Activated naive CD4-positive, alpha-beta T cell treated with anti-CD3 and anti-CD28 coated beads for 36 hours (primary cell): ENCODE measurements around the gene TMEM61. TPM values are rescaled to one million over a fixed set of nuclear protein-coding genes. Genes with fewer than 3 reads are reported as not detected.
"Not testable (repeated sequence)": the region's sequence is repeated elsewhere in the genome, so short reads cannot be mapped to it uniquely, and the experiment has no call there.

ENCODE experiments used
- CTCF ChIA-PET: fragments of 350-600 bp; sonication (Branson Sonifier 250); formaldehyde crosslinking; loops from one replicate; lab custom pipeline; 2021; ENCODE audit warnings: antibody characterized with exemption; lab: Charles Lee
- DNase-seq: peaks from one replicate; pipeline ENCODE4 v3.0.0-alpha.2; 2020
- H3K27ac Mint-ChIP-seq: one replicate; pipeline ENCODE4 v1.8.0; 2021; ENCODE audit warnings: mild to moderate bottlenecking, mixed read lengths
- H3K27me3 Mint-ChIP-seq: one replicate; pipeline ENCODE4 v1.8.0; 2021; ENCODE audit warnings: low read depth, mixed read lengths
- H3K36me3 Mint-ChIP-seq: one replicate; pipeline ENCODE4 v1.8.0; 2021; ENCODE audit warnings: low read depth, mixed read lengths
- H3K4me1 Mint-ChIP-seq: one replicate; pipeline ENCODE4 v1.8.0; 2021; ENCODE audit warnings: low read depth, mixed read lengths
- H3K4me3 Mint-ChIP-seq: one replicate; pipeline ENCODE4 v1.8.0; 2021; ENCODE audit warnings: mild to moderate bottlenecking, moderate library complexity, mixed read lengths
- H3K9me3 Mint-ChIP-seq: one replicate; pipeline ENCODE4 v1.8.0; 2021; ENCODE audit warnings: mixed read lengths
- intact Hi-C: fragments of 100-400 bp; cut with micrococcal nuclease; formaldehyde crosslinking; loops from one replicate; pipeline ENCODE4 v1.15.1; 2023
- total RNA-seq, 2 experiments: library from RNA; stranded (reverse); gene quantifications; one replicate each; pipeline ENCODE4 v1.2.3, GENCODE V29; 2021

The TMEM61 gene
- total RNA-seq, 2 experiments from 2014 or later = not detected

GRCh38 chr1:55010194-55010886 is 29.9 kb downstream of the TMEM61 start:
- Mint-ChIP-seq H3K4me3 (no peak overlapping the region), H3K36me3 (no peaks in the 10 kb centered on the region), H3K27me3 (no peaks in the 10 kb centered on the region), H3K4me1 (no peaks in the 10 kb centered on the region), H3K27ac (no peak overlapping the region), H3K9me3 (no peaks in the 10 kb centered on the region)
- DNase-seq = no peak
- intact Hi-C loops = no loop called here
- CTCF ChIA-PET = interaction anchor here (0.6 kb wide), 1 partner anchor 241 kb away, joined by 7 read pairs; no protein-coding TSS in a partner anchor

- intact Hi-C loops = no loop called here
- Mint-ChIP-seq H3K9me3 (no peaks in the 10 kb centered on the region), H3K4me1 (no peaks in the 10 kb centered on the region), H3K4me3 (no peak overlapping the region), H3K27ac (no peak overlapping the region), H3K27me3 (no peaks in the 10 kb centered on the region), H3K36me3 (no peaks in the 10 kb centered on the region)
- DNase-seq = no peak
- CTCF ChIA-PET = interaction anchor here (3.0 kb wide), 1 partner anchor 66 kb away, joined by 11 read pairs; no protein-coding TSS in a partner anchor
Observed at GRCh38 chr1:55010887-55011217, 30.4 kb downstream of the TMEM61 start.

- Mint-ChIP-seq H3K9me3 (no peaks in the 10 kb centered on the region), H3K27me3 (no peaks in the 10 kb centered on the region), H3K4me3 (no peak overlapping the region), H3K27ac (no peak overlapping the region), H3K36me3 (no peaks in the 10 kb centered on the region), H3K4me1 (no peaks in the 10 kb centered on the region)
- no peak for DNase-seq
- CTCF ChIA-PET = interaction anchor here (1.3 to 3.0 kb wide), 2 partner anchors 17 to 68 kb away, joined by 3 to 11 read pairs; no protein-coding TSS in a partner anchor
- intact Hi-C loops = no loop called here
Observed at GRCh38 chr1:55012661-55013060, 32.2 kb downstream of the TMEM61 start.

GRCh38 chr1:55015123-55015522 is 34.7 kb downstream of the TMEM61 start:
- Mint-ChIP-seq H3K4me1 (no peaks in the 10 kb centered on the region), H3K4me3 (no peak overlapping the region), H3K36me3 (no peaks in the 10 kb centered on the region), H3K9me3 (no peaks in the 10 kb centered on the region), H3K27ac (no peak overlapping the region), H3K27me3 (no peaks in the 10 kb centered on the region)
- CTCF ChIA-PET = interaction anchor here (1.2 to 1.7 kb wide), 3 partner anchors 19 to 145 kb away, joined by 4 to 6 read pairs (median 5); no protein-coding TSS in a partner anchor
- intact Hi-C loops = no loop called here
- DNase-seq = no peak

GRCh38 chr1:55015731-55016620 is 35.5 kb downstream of the TMEM61 start:
- Mint-ChIP-seq H3K36me3 (no peaks in the 10 kb centered on the region), H3K27ac (no peak overlapping the region), H3K4me1 (no peaks in the 10 kb centered on the region), H3K27me3 (no peaks in the 10 kb centered on the region), H3K4me3 (no peak overlapping the region), H3K9me3 (no peaks in the 10 kb centered on the region)
- intact Hi-C loops = no loop called here
- no peak for DNase-seq
- CTCF ChIA-PET = interaction anchor here (1.0 to 1.7 kb wide), 4 partner anchors 20 to 146 kb away, joined by 3 to 6 read pairs (median 4); no protein-coding TSS in a partner anchor

GRCh38 chr1:55018395-55018794 is 38.0 kb downstream of the TMEM61 start:
- H3K27ac Mint-ChIP-seq = no peak overlapping the region
- H3K4me3 Mint-ChIP-seq = no peak overlapping the region
- no peaks in the 10 kb centered on the region for H3K27me3 Mint-ChIP-seq
- H3K9me3 Mint-ChIP-seq = no peaks in the 10 kb centered on the region
- H3K36me3 Mint-ChIP-seq = no peaks in the 10 kb centered on the region
- no peaks in the 10 kb centered on the region for H3K4me1 Mint-ChIP-seq
- intact Hi-C loops = no loop called here
- CTCF ChIA-PET = interaction anchor here (5.0 kb wide), 1 partner anchor 70 kb away, joined by 70 read pairs; no protein-coding TSS in a partner anchor
- no peak for DNase-seq

GRCh38 chr1:55021942-55022546 is 41.6 kb downstream of the TMEM61 start:
- H3K4me1 Mint-ChIP-seq = no peaks in the 10 kb centered on the region
- no peaks in the 10 kb centered on the region for H3K36me3 Mint-ChIP-seq
- H3K4me3 Mint-ChIP-seq = no peak overlapping the region
- intact Hi-C loops = loop anchor here (1.0 to 2.0 kb wide), 5 partner anchors 25 to 350 kb away; no protein-coding TSS in a partner anchor
- H3K27me3 Mint-ChIP-seq = no peaks in the 10 kb centered on the region
- H3K27ac Mint-ChIP-seq = no peak overlapping the region
- no peaks in the 10 kb centered on the region for H3K9me3 Mint-ChIP-seq
- CTCF ChIA-PET = interaction anchor here (0.9 to 5.0 kb wide), 14 partner anchors 13 to 164 kb away, joined by 3 to 70 read pairs (median 4); no protein-coding TSS in a partner anchor
- peak; percentile 82 for DNase-seq

- H3K9me3 Mint-ChIP-seq, H3K4me3 Mint-ChIP-seq, CTCF ChIA-PET, H3K27ac Mint-ChIP-seq, H3K27me3 Mint-ChIP-seq, intact Hi-C loops, H3K4me1 Mint-ChIP-seq, H3K36me3 Mint-ChIP-seq, DNase-seq: not testable (repeated sequence)
Observed at GRCh38 chr1:55024163-55024562, 43.7 kb downstream of the TMEM61 start.

GRCh38 chr1:55026682-55027081 is 46.3 kb downstream of the TMEM61 start:
- DNase-seq, H3K36me3 Mint-ChIP-seq, intact Hi-C loops, H3K27me3 Mint-ChIP-seq, CTCF ChIA-PET, H3K9me3 Mint-ChIP-seq, H3K4me3 Mint-ChIP-seq, H3K4me1 Mint-ChIP-seq, H3K27ac Mint-ChIP-seq: not testable (repeated sequence)

- H3K27me3 Mint-ChIP-seq, H3K9me3 Mint-ChIP-seq, intact Hi-C loops, DNase-seq, H3K4me1 Mint-ChIP-seq, H3K36me3 Mint-ChIP-seq, CTCF ChIA-PET, H3K4me3 Mint-ChIP-seq, H3K27ac Mint-ChIP-seq: not testable (repeated sequence)
Observed at GRCh38 chr1:55031098-55031497, 50.7 kb downstream of the TMEM61 start.

GRCh38 chr1:55033265-55033614 is 52.8 kb downstream of the TMEM61 start:
- CTCF ChIA-PET = interaction anchor here (1.1 kb wide), 1 partner anchor 88 kb away, joined by 4 read pairs; no protein-coding TSS in a partner anchor
- DNase-seq = no peak
- H3K27ac Mint-ChIP-seq = no peak overlapping the region

More at GRCh38 chr1:55033265-55033614, 52.8 kb downstream of the TMEM61 start:
- no peaks in the 10 kb centered on the region for H3K4me1 Mint-ChIP-seq
- H3K27me3 Mint-ChIP-seq = peaks cover 19% of the 10 kb centered on the region
- H3K9me3 Mint-ChIP-seq = no peaks in the 10 kb centered on the region
- intact Hi-C loops = no loop called here
- no peaks in the 10 kb centered on the region for H3K36me3 Mint-ChIP-seq
- no peak overlapping the region for H3K4me3 Mint-ChIP-seq
